ENCODE results near the gene SLC30A1. TPM values are rescaled to one million over a fixed set of nuclear protein-coding genes. Genes with fewer than 3 reads are reported as not detected.

The SLC30A1 gene
- polyA plus RNA-seq, 1 of the 3 experiments (the other 2 are of a cell fraction): 6.9 TPM

- Histone ChIP-seq H3K27me3 (ENCODE audit: insufficient read depth) (no peaks in the 10 kb centered on the region), H3K9me3 (no peaks in the 10 kb centered on the region), H3K4me1 (ENCODE audit: control insufficient read depth in 1 of 2, insufficient read depth in 2 of 2, low read depth in 1 of 2, low read length in 1 of 2) (peaks cover 0 to 7% of the 10 kb centered on the region in 2 experiments; a peak in 2 of 4 replicates), H3F3A (replicated peaks; ENCODE audit: insufficient read depth) (peaks cover 21% of the 10 kb centered on the region), H3K4me3 (ENCODE audit: low read depth in 2 of 2, low read length in 1 of 2) (no peak overlapping the region), H3K4me2 (no peak overlapping the region), H3K36me3 (replicated peaks in 1 of 2; ENCODE audit: control insufficient read depth in 1 of 2, insufficient read depth in 2 of 2, low read length in 1 of 2) (no peaks in the 10 kb centered on the region), H3K27ac (ENCODE audit: low read depth in 2 of 2, low read length in 1 of 2) (no peak overlapping the region), H4K20me1 (ENCODE audit: insufficient read depth) (no peaks in the 10 kb centered on the region), H3K79me2 (ENCODE audit: insufficient read depth) (no peaks in the 10 kb centered on the region), H2AFZ (ENCODE audit: low read depth) (no peak overlapping the region), H3K9ac (no peak overlapping the region), H3K9me2 (no peaks in the 10 kb centered on the region)
- ChIA-PET POLR2A (no interaction called here), CTCF (interaction anchor here (1.1 to 1.6 kb wide), 3 partner anchors 17 to 204 kb away, joined by 3 to 5 read pairs (median 3); no protein-coding TSS in a partner anchor)
- 91% methylated on average over 4 of the region's 4 CpGs for WGBS (ENCODE audit: low lambda C conversion rate)
- no peak for DNase-seq
- TF ChIP-seq NFIC (IDR thresholded peaks at IDR 0.05; ENCODE audit: borderline replicate concordance): no peak
- no peak for TF ChIP-seq REST (IDR thresholded peaks at IDR 0.05; ENCODE audit: low read depth, low read length)
- no peak for TF ChIP-seq GATA2 (CRISPR knock-in tag; IDR thresholded peaks at IDR 0.05)
- no peak for TF ChIP-seq GABPA (IDR thresholded peaks at IDR 0.05; ENCODE audit: low read depth)
- TF ChIP-seq USF1 (IDR thresholded peaks at IDR 0.05; ENCODE audit: borderline replicate concordance, low read depth): no peak
- TF ChIP-seq MEF2A (IDR thresholded peaks at IDR 0.05; ENCODE audit: borderline replicate concordance, low read depth): no peak
- TF ChIP-seq YY1 (IDR thresholded peaks at IDR 0.05; ENCODE audit: low read depth): no peak
- no peak for TF ChIP-seq SMC3 (IDR thresholded peaks at IDR 0.05; ENCODE audit: low read depth, low read length)
- TF ChIP-seq RFX5 (IDR thresholded peaks at IDR 0.05; ENCODE audit: low read length): no peak
These were observed 9.8 kb upstream of the SLC30A1 start for GRCh38 chr1:211588711-211589110.

DNA sequence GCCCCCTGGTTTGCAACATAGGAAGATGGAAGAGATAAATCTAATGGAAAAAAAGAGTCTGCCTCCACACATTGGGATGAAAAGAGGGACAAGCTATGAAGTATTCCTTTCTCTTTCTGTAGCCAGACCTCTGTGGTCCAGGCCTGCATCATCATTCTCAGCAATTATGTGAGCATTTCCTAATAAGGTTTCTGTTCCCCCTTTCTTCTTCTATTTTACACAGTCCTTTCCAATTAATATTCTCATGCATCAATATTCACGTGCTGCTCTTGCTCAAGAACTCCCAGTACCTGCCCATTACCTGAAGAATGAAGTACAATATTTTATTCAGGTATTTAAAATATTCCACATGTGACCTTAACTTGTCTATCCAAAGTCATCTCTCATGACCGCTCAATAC lies 8.2 kb upstream of the SLC30A1 start:
- H3F3A ChIP-seq (replicated peaks; ENCODE audit: insufficient read depth): peaks cover 11% of the 10 kb centered on the region
- no peak overlapping the region for H2AFZ ChIP-seq (ENCODE audit: low read depth)
- no peaks in the 10 kb centered on the region for H3K9me2 ChIP-seq
- no peak overlapping the region for H3K9ac ChIP-seq
- ChIA-PET POLR2A (no interaction called here), CTCF (interaction anchor here (1.1 to 1.3 kb wide), 2 partner anchors 8 to 264 kb away, joined by 3 to 4 read pairs; partner anchors contain the start of gene SLC30A1)
- no peaks in the 10 kb centered on the region for H3K36me3 ChIP-seq (replicated peaks in 1 of 2; ENCODE audit: control insufficient read depth in 1 of 2, insufficient read depth in 2 of 2, low read length in 1 of 2)
- WGBS (ENCODE audit: low lambda C conversion rate): 93% methylated on average over 2 of the region's 2 CpGs
- H4K20me1 ChIP-seq (ENCODE audit: insufficient read depth): no peaks in the 10 kb centered on the region
- no peaks in the 10 kb centered on the region for H3K79me2 ChIP-seq (ENCODE audit: insufficient read depth)
- TF ChIP-seq, protein P1, sequence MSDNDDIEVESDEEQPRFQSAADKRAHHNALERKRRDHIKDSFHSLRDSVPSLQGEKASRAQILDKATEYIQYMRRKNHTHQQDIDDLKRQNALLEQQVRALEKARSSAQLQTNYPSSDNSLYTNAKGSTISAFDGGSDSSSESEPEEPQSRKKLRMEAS (IDR thresholded peaks at IDR 0.05; ENCODE audit: low read depth): no peak
- no peak overlapping the region for H3K4me2 ChIP-seq
- H3K27me3 ChIP-seq (ENCODE audit: insufficient read depth): no peaks in the 10 kb centered on the region
- peaks cover 0 to under 1% of the 10 kb centered on the region in 2 experiments; a peak in 1 of 4 replicates for H3K4me1 ChIP-seq (ENCODE audit: control insufficient read depth in 1 of 2, insufficient read depth in 2 of 2, low read depth in 1 of 2, low read length in 1 of 2)
- no peak overlapping the region for H3K4me3 ChIP-seq (ENCODE audit: low read depth in 2 of 2, low read length in 1 of 2)
- H3K9me3 ChIP-seq: no peaks in the 10 kb centered on the region
- no peak for DNase-seq
- H3K27ac ChIP-seq (ENCODE audit: low read depth in 2 of 2, low read length in 1 of 2): no peak overlapping the region

All from SK-N-SH (cell line).